NCI-H187 (cell line): ENCODE measurements around the gene CFAP251.

Experiments
- DNase-seq, 2 experiments: peaks; one replicate each; lab custom pipeline; 2025; lab: John Stamatoyannopoulos, UW

CFAP251 gene

GRCh38 chr12:121943926-121944325 is 25.5 kb downstream of the CFAP251 start:
- DNase-seq: no peak

GRCh38 chr12:121946313-121947025 is 28.1 kb downstream of the CFAP251 start:
- no peak for DNase-seq

GRCh38 chr12:121947981-121948380 is 29.6 kb downstream of the CFAP251 start:
- no peak for DNase-seq

GRCh38 chr12:121949648-121950397 is 31.4 kb downstream of the CFAP251 start:
- DNase-seq: no peak

GRCh38 chr12:121953117-121953692 is 34.8 kb downstream of the CFAP251 start:
- DNase-seq: no peak

GRCh38 chr12:121953695-121954094 is 35.3 kb downstream of the CFAP251 start:
- no peak for DNase-seq

- no peak for DNase-seq
These were observed 37.2 kb downstream of the CFAP251 start for GRCh38 chr12:121955258-121956237.

GRCh38 chr12:121957861-121958515 is 39.6 kb downstream of the CFAP251 start:
- DNase-seq: no peak

GRCh38 chr12:121958541-121959240 is 40.3 kb downstream of the CFAP251 start:
- DNase-seq: peak; percentile 39 to 48

- no peak for DNase-seq
These were observed 42.1 kb downstream of the CFAP251 start for GRCh38 chr12:121960541-121960940.

- no peak for DNase-seq
These were observed 42.9 kb downstream of the CFAP251 start for GRCh38 chr12:121961195-121961879.

GRCh38 chr12:121963341-121964018 is 45.1 kb downstream of the CFAP251 start:
- no peak for DNase-seq

- no peak for DNase-seq
These were observed 46.6 kb downstream of the CFAP251 start for GRCh38 chr12:121964813-121965643.

GRCh38 chr12:121966959-121967358 is 48.6 kb downstream of the CFAP251 start:
- no peak for DNase-seq

- DNase-seq: no peak
These were observed 50.5 kb downstream of the CFAP251 start for GRCh38 chr12:121968876-121969275.

- no peak for DNase-seq
These were observed 51.3 kb downstream of the CFAP251 start for GRCh38 chr12:121969726-121970125.

GRCh38 chr12:121970581-121971300 is 52.3 kb downstream of the CFAP251 start:
- no peak for DNase-seq
